GM12801 (cell line): ENCODE data around the gene RPS28.

Source experiments
- CTCF ChIP-seq: IDR thresholded peaks from one replicate; pipeline ENCODE4 v1.5.1; 2011; ENCODE audit warnings: control low read depth; ENCODE audit not compliant: insufficient read length; ENCODE audit errors: extremely low read depth

Gene RPS28

GRCh38 chr19:8307965-8308866 lies 13.1 kb upstream of the RPS28 start, which contains the start of gene CD320:
TSS of gene CD320 (minus strand) at chr19:8308358. CDS start at chr19:8308290, 68 bp downstream.
- no peak for TF ChIP-seq CTCF

GRCh38 chr19:8308891-8309291 lies 12.4 kb upstream of the RPS28 start:
- no peak for TF ChIP-seq CTCF

- no peak for TF ChIP-seq CTCF
Observed at GRCh38 chr19:8310342-8311055, 10.8 kb upstream of the RPS28 start.

- no peak for TF ChIP-seq CTCF
Observed at GRCh38 chr19:8311461-8312260, 9.6 kb upstream of the RPS28 start.

GRCh38 chr19:8316351-8317125 lies 4.8 kb upstream of the RPS28 start:
- no peak for TF ChIP-seq CTCF

GRCh38 chr19:8319807-8320520 lies 1.3 kb upstream of the RPS28 start:
- no peak for TF ChIP-seq CTCF
